GM12864 (cell line): ENCODE measurements around the gene GPR160.

Source experiments
- DNase-seq: peaks from one replicate; pipeline ENCODE4 v3.0.0-alpha.2; 2011; ENCODE audit warnings: low read depth
- H3K4me3 ChIP-seq: 2 replicates; pipeline ENCODE4 v1.5.1; 2011; ENCODE audit warnings: mild to moderate bottlenecking, low read depth, low read length, control low read depth
- TF ChIP-seq, protein P1 (sequence below): IDR thresholded peaks from 2 replicates; pipeline ENCODE4 v1.5.1; 2011; ENCODE audit warnings: low read depth, mild to moderate bottlenecking, moderate library complexity, low read length, control low read depth, inconsistent platforms; ENCODE audit errors: missing control alignments

Gene GPR160

DNA sequence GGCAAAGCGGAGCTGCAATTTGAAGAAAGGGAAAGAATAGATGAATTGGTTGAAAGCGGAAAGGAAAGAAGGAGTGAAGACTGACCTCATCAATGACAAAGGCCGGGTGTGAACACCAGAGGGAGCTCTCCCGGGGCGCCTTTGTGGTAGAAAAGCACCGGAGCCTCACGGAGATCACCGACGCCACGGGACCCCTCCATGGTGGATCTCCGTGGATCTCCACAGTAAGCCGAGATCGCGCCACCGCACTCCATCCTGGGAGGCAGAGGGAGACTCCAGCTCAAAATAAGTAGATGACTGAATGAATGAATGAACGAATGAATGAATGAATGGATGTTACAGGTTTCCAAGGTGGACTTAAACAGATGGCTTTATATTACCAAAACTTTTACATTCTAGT, 25.0 kb downstream of the GPR160 start:
- DNase-seq, result no peak
- TF ChIP-seq, protein P1, sequence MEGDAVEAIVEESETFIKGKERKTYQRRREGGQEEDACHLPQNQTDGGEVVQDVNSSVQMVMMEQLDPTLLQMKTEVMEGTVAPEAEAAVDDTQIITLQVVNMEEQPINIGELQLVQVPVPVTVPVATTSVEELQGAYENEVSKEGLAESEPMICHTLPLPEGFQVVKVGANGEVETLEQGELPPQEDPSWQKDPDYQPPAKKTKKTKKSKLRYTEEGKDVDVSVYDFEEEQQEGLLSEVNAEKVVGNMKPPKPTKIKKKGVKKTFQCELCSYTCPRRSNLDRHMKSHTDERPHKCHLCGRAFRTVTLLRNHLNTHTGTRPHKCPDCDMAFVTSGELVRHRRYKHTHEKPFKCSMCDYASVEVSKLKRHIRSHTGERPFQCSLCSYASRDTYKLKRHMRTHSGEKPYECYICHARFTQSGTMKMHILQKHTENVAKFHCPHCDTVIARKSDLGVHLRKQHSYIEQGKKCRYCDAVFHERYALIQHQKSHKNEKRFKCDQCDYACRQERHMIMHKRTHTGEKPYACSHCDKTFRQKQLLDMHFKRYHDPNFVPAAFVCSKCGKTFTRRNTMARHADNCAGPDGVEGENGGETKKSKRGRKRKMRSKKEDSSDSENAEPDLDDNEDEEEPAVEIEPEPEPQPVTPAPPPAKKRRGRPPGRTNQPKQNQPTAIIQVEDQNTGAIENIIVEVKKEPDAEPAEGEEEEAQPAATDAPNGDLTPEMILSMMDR, result peak; percentile 8
- H3K4me3 ChIP-seq, result no peak overlapping the region

DNA sequence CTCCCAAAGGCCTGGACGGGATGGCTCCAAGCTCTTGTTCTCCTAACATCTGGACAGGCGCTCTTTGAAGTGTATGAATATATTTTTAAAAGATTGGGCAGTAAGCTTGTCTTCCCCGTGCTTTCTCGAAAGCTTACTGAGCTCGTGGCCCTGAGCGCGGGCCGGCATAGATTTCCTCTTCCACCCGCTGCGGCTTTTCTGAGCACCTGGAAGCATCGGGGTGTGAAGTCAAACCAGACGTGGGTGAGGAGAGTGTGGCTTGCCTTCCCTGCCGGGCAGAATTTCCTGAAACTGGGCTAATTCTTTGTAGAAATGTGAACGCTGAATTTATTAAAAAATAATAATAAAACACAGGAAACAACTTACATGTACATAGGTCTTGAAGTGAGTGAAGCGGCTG, 25.9 kb downstream of the GPR160 start:
- TF ChIP-seq, protein P1, result no peak
- no peak for DNase-seq
- no peak overlapping the region for H3K4me3 ChIP-seq

DNA sequence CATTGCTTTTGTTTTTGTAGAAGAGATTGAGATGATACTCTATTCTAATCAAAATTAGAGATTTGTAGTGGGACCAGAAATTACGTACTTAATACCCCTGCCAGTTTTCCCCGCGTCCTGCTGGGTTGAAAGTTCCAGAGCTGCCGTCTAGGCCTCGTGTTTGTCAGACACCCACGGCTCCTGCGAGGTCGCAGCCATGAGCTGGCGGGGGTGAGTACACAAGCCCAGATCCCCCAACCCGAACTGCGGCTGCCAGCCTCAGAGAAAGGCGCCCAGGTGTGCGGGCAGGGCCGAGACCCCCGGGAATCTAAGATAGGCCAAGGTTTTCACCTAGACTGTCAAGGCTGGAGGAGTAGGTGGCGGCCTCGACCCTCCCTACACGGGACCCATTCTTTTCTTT, 26.3 kb downstream of the GPR160 start:
- DNase-seq, result no peak
- TF ChIP-seq, protein P1, result no peak

DNA sequence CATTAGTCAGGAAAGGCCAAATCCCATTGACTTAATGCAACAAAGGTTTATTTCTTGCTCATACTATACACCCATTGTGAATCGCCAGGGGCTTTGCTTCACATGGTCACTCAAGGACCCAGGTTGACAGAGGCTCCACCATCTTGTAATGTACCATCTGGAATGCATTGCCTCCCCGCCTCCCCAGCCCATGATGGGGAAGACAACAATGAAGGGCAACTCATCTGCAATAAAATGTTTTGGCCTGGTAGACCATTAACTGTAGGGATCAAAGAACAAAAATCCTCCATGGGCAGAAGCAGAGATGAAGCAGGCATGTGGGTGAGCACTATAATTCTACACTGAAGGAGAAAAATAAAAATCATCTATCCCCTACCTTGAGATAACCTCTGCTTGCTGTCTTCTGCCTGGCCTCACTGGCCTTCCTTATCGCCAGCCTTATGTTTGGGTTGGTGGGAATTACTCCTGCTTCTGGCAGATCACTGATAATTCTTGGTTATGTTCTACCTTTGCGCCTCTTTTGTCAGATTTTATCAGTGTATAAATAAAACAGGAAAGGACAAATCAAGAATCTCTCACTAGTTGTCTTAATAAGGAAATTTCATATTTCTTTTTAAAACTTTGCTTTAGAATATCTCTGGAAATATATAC, 37.8 kb downstream of the GPR160 start:
- H3K4me3 ChIP-seq, result no peak overlapping the region
- TF ChIP-seq, protein P1, result no peak
- DNase-seq, result no peak

More for the DNA sequence above, 26.3 kb downstream of the GPR160 start:
- no peak overlapping the region for H3K4me3 ChIP-seq

DNA sequence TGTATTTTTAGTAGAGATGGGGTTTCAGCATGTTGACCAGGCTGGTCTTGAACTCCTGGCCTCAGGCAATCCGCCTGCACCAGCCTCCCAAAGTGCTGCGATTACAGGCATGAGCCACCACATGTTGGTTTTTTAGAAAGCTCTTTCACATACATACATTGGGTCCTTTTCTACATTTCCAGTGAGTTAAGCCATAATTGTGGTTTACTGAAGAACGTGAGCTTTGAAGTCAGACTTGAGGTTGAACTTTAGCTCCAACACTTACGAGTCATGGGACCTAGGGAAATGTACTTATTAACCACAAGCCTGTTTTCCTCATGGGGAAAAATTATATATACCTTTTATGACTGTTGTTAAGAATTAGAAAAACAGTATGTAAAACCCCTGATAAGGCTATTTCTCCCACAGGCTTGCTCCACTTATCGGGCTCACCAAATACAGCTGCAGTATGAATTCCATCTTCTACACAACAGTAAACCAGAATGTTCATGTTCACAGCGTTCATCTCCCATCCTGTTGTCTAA, 39.0 kb downstream of the GPR160 start:
- DNase-seq, result no peak
- no peak overlapping the region for H3K4me3 ChIP-seq
- TF ChIP-seq, protein P1, result no peak

DNA sequence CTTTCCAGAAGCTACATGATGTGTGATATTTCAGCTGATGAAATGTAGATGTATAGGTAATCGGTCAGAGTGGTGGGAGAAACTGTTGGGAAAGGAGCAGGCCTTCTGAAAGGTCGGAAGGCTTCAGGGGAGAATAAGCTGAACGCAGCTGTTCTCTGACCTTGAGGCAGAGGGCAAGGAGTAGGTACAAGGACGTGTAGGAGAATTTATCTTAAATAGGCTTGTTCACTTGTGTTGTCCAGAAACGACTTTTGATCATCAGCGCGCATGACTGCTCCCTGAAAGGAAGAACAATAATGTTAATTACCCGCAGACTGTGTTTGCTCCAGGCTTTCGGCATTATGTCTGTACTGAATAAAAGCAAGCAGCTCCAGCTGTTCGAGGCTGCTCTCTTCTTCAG, 39.6 kb downstream of the GPR160 start:
- H3K4me3 ChIP-seq, result no peak overlapping the region
- TF ChIP-seq, protein P1, result no peak
- no peak for DNase-seq
